HCT116 (cell line): ENCODE data around the gene TEX48. TPM values are rescaled to one million over a fixed set of nuclear protein-coding genes. Genes with fewer than 3 reads are reported as not detected.

ENCODE experiments used
- ATAC-seq: fragments of 200-7000 bp; cut with Tn5 transposase; 2 replicates; pipeline ENCODE4 v1.9.1; 2020; ENCODE audit warnings: mild to moderate bottlenecking, moderate library complexity
- BruUV-seq: library from RNA; stranded (reverse); fragments of 400-500 nt; replicated peaks from 2 replicates; lab custom pipeline; 2021; lab: Mats Ljungman, UMichigan
- CTCF ChIA-PET: fragments of 300-600 bp; sonication (Branson Sonifier 250); formaldehyde crosslinking; loops from one replicate; lab custom pipeline; 2021; ENCODE audit warnings: antibody characterized with exemption; lab: Charles Lee
- POLR2A ChIA-PET: fragments of 300-600, 350-600 bp; sonication (Branson Sonifier 250); formaldehyde crosslinking; loops from one replicate; lab custom pipeline; 2021; ENCODE audit warnings: antibody characterized with exemption; lab: Charles Lee
- RAD21 ChIA-PET, 2 experiments: fragments of 300-600 bp; sonication (Branson Sonifier 250); formaldehyde crosslinking; loops; one replicate each; lab custom pipeline; 2023; ENCODE audit warnings: low total read pairs in 2 of 2; ENCODE audit not compliant: uncharacterized antibody in 2 of 2, unreplicated experiment in 2 of 2, low non-redundant PET in 1 of 2; lab: Charles Lee
- DNase-seq: peaks from one replicate; pipeline ENCODE4 v3.0.0-alpha.2; 2010; ENCODE audit warnings: low read depth, low spot score
- H2AFZ ChIP-seq: fragments of 200-600 bp; shearing (Covaris generic), sonication (generic); 2 replicates; pipeline ENCODE4 v1.6.1; 2017; ENCODE audit warnings: low read depth, mixed run types, mixed read lengths, antibody characterized with exemption, low read length; ENCODE audit not compliant: poor library complexity, severe bottlenecking
- H3K27ac ChIP-seq: 2 replicates; pipeline ENCODE4 v1.5.1; 2012; ENCODE audit warnings: low read depth, low read length
- H3K27me3 ChIP-seq: fragments of 200-600 bp; sonication (generic); 2 replicates; pipeline ENCODE4 v1.6.1; 2016; ENCODE audit warnings: mixed run types, low read length, mixed read lengths; ENCODE audit not compliant: insufficient read depth
- H3K36me3 ChIP-seq, 2 experiments: fragments of 200-500 bp in 1 of 2; fragments of 200-600 bp in 1 of 2; sonication (Bioruptor generic) in 1 of 2; sonication (generic) in 1 of 2; 2 replicates each; pipeline versions ENCODE4 v1.5.1 to v1.6.1; 2014 to 2016; ENCODE audit warnings: low read length in 2 of 2, inconsistent platforms in 1 of 2, mixed read lengths in 1 of 2, mixed run types in 1 of 2; ENCODE audit not compliant: insufficient read depth in 2 of 2, control insufficient read depth in 1 of 2
- H3K4me1 ChIP-seq, 2 experiments: fragments of 200-600 bp in 1 of 2; sonication (generic) in 1 of 2; 2 replicates each; pipeline versions ENCODE4 v1.5.1 to v1.6.1; 2012 to 2017; ENCODE audit warnings: low read length in 2 of 2, inconsistent platforms in 1 of 2, mild to moderate bottlenecking in 1 of 2, mixed read lengths in 1 of 2, mixed run types in 1 of 2, moderate library complexity in 1 of 2; ENCODE audit not compliant: insufficient read depth in 2 of 2, control insufficient read depth in 1 of 2
- H3K4me2 ChIP-seq: fragments of 200-600 bp; sonication (generic); 2 replicates; pipeline ENCODE4 v1.6.1; 2017; ENCODE audit warnings: mixed run types, low read length, mixed read lengths
- H3K4me3 ChIP-seq, 2 experiments: fragments of 200-600 bp in 1 of 2; sonication (generic) in 1 of 2; replicated peaks in 1 of 2; 2 replicates each; pipeline ENCODE4 v1.5.1; 2011 to 2016; ENCODE audit warnings: low read length in 2 of 2, control low read depth in 1 of 2, low read depth in 1 of 2, mild to moderate bottlenecking in 1 of 2, mixed read lengths in 1 of 2, mixed run types in 1 of 2
- H3K79me2 ChIP-seq: fragments of 200-600 bp; sonication (generic); 2 replicates; pipeline ENCODE4 v1.6.1; 2017; ENCODE audit warnings: mild to moderate bottlenecking, mixed run types, low read length, moderate library complexity, mixed read lengths; ENCODE audit not compliant: insufficient read depth
- H3K9ac ChIP-seq: fragments of 200-600 bp; sonication (generic); 2 replicates; pipeline ENCODE4 v1.6.1; 2016; ENCODE audit warnings: low read length, mixed read lengths
- H3K9me2 ChIP-seq: fragments of 200-600 bp; sonication (generic), shearing (Covaris generic); 2 replicates; pipeline ENCODE4 v1.6.1; 2017; ENCODE audit warnings: mixed run types, mild to moderate bottlenecking, moderate library complexity; ENCODE audit not compliant: insufficient read depth
- H3K9me3 ChIP-seq, 2 experiments: fragments of 200-500 bp in 1 of 2; fragments of 200-600 bp in 1 of 2; sonication (Bioruptor generic) in 1 of 2; sonication (generic) in 1 of 2; 2 replicates each; pipeline ENCODE4 v1.6.1; 2014 to 2017; ENCODE audit warnings: low read length in 2 of 2, mixed read lengths in 2 of 2, inconsistent platforms in 1 of 2, low read depth in 1 of 2, mild to moderate bottlenecking in 1 of 2, mixed run types in 1 of 2, moderate library complexity in 1 of 2; ENCODE audit not compliant: control insufficient read depth in 1 of 2, insufficient read depth in 1 of 2
- H4K20me1 ChIP-seq: fragments of 200-600 bp; sonication (generic), shearing (Covaris generic); 2 replicates; pipeline ENCODE4 v1.6.1; 2017; ENCODE audit warnings: mixed run types, mild to moderate bottlenecking, moderate library complexity; ENCODE audit not compliant: insufficient read depth
- CBX3 ChIP-seq: IDR thresholded peaks from 2 replicates; pipeline ENCODE4 v1.6.1; 2012; ENCODE audit warnings: low read depth
- CEBPB ChIP-seq: IDR thresholded peaks from 2 replicates; pipeline ENCODE4 v1.6.1; 2012; ENCODE audit warnings: low read depth
- ELF1 ChIP-seq: IDR thresholded peaks from 2 replicates; pipeline ENCODE4 v1.6.1; 2012; ENCODE audit warnings: low read depth, borderline replicate concordance
- EZH2 ChIP-seq: fragments of 200-600 bp; sonication (generic); IDR thresholded peaks from 2 replicates; pipeline ENCODE4 v1.6.1; 2017; ENCODE audit warnings: antibody characterized with exemption, mixed run types
- FOSL1 ChIP-seq: IDR thresholded peaks from 2 replicates; pipeline ENCODE4 v1.6.1; 2012; ENCODE audit warnings: low read depth
- POLR2AphosphoS5 ChIP-seq: IDR thresholded peaks from 2 replicates; pipeline ENCODE4 v1.6.1; 2011; ENCODE audit warnings: mild to moderate bottlenecking, low read depth, low read length, moderate library complexity
- RAD21 ChIP-seq: IDR thresholded peaks from 2 replicates; pipeline ENCODE4 v1.6.1; 2012; ENCODE audit warnings: low read depth, mild to moderate bottlenecking
- SIN3A ChIP-seq: IDR thresholded peaks from 2 replicates; pipeline ENCODE4 v1.6.1; 2012; ENCODE audit warnings: low read depth
- SP1 ChIP-seq: IDR thresholded peaks from 2 replicates; pipeline ENCODE4 v1.6.1; 2012; ENCODE audit warnings: low read depth
- SRF ChIP-seq: IDR thresholded peaks from 2 replicates; pipeline ENCODE4 v1.6.1; 2012; ENCODE audit warnings: low read depth
- TCF7L2 ChIP-seq: IDR thresholded peaks from 2 replicates; pipeline ENCODE4 v1.7.0; 2011; ENCODE audit warnings: borderline replicate concordance, inconsistent platforms; ENCODE audit not compliant: insufficient read depth, insufficient read length; ENCODE audit errors: extremely low read depth
- YY1 ChIP-seq: IDR thresholded peaks from 2 replicates; pipeline ENCODE4 v1.6.1; 2011; ENCODE audit warnings: low read length, low read depth, moderate library complexity, mild to moderate bottlenecking; ENCODE audit not compliant: insufficient replicate concordance; ENCODE audit errors: extremely low read depth
- intact Hi-C: fragments of 100-400 bp; cut with micrococcal nuclease; formaldehyde crosslinking; loops from 2 replicates; pipeline ENCODE4 v1.10.0; 2022
- total RNA-seq: library from RNA; stranded (reverse); gene quantifications from one replicate; pipeline ENCODE4 v1.2.1, GENCODE V29; 2021; ENCODE audit not compliant: unreplicated experiment
- TF ChIP-seq, protein P1 (sequence below): IDR thresholded peaks from 2 replicates; pipeline ENCODE4 v1.6.1; 2012
- TF ChIP-seq, protein P2 (sequence below): IDR thresholded peaks from 2 replicates; pipeline ENCODE4 v1.6.1; 2011; ENCODE audit warnings: mild to moderate bottlenecking, low read length, moderate library complexity; ENCODE audit not compliant: insufficient replicate concordance; ENCODE audit errors: extremely low read depth

The TEX48 gene
- total RNA-seq, 1 experiment from 2014 or later: not detected

DNA sequence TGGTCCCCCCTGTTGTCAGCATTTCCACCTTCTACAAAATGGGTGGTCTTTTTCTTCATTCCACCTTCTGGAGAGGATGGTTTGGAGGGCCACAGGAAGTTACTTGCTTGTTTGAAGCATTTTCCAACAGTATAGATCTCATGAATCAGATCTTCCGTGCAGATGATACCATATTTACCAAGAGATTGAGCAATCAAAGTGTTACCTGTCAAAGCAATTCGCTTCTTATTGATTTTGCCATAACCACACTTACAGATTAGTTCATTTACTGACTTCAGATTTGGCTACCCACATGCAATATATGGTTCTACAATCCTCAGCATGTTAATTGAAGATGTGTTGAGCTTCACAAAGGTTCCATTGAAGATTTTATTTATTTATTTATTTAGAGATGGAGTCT is 14.0 kb upstream of the TEX48 start:
- H3K27ac ChIP-seq: no peak overlapping the region
- ChIA-PET CTCF (no interaction called here), RAD21 (no interaction called here), POLR2A (interaction anchor here (0.6 kb wide), 1 partner anchor 153 kb away, joined by 4 read pairs; no protein-coding TSS in a partner anchor)
- intact Hi-C loops: no loop called here
- H3K4me3 ChIP-seq: no peak overlapping the region
- no peaks in the 10 kb centered on the region for H3K9me2 ChIP-seq
- ATAC-seq: no peak
- no peaks in the 10 kb centered on the region for H3K9me3 ChIP-seq
- no peak overlapping the region for H3K9ac ChIP-seq
- H3K79me2 ChIP-seq: no peaks in the 10 kb centered on the region
- H4K20me1 ChIP-seq: no peaks in the 10 kb centered on the region
- peaks cover 9 to 43% of the 10 kb centered on the region in 2 experiments for H3K4me1 ChIP-seq
- H2AFZ ChIP-seq: no peak overlapping the region
- no peak for DNase-seq
- H3K4me2 ChIP-seq: no peak overlapping the region
- peaks cover 5% of the 10 kb centered on the region; the same call in 1 of the 2 replicates for H3K27me3 ChIP-seq
- BruUV-seq: no TSS peak
- TF ChIP-seq SIN3A: no peak
- no peak for TF ChIP-seq ELF1
- TF ChIP-seq, protein P1, sequence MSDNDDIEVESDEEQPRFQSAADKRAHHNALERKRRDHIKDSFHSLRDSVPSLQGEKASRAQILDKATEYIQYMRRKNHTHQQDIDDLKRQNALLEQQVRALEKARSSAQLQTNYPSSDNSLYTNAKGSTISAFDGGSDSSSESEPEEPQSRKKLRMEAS: no peak
- peak; percentile 11; the same call in 1 of the 2 replicates for TF ChIP-seq CEBPB
- TF ChIP-seq TCF7L2: no peak
- no peak for TF ChIP-seq CBX3
- H3K36me3 ChIP-seq: no peaks in the 10 kb centered on the region

DNA sequence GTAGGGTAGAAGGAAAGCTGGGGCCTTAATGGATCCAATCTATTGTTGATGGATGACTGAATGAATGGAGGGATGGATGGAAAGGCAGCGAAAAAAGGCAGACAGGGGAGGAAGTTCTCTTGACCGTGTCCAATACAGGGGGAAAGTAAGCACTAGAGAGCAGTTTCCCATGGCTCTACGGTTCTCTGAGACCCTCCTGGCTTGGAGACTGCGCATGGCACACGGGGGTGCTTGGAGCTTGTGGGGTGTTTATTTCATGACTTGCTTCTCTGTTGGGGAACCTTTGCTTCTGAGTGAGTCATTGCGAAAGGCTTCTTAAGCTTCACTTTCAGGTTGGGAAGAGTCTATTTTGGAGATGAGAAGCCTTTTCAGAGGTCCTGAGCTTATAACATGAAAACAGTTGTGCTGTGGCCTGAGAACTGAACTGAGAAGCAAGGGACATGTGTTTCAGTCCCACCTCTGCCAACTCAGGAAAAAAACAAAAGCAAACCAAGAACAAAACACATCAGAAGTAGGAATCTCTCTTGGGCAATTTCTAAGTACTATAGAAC is 12.8 kb upstream of the TEX48 start:
- no peak for TF ChIP-seq SRF
- TF ChIP-seq RAD21: no peak
- TF ChIP-seq TCF7L2: no peak
- TF ChIP-seq POLR2AphosphoS5: no peak
- TF ChIP-seq, protein P2, sequence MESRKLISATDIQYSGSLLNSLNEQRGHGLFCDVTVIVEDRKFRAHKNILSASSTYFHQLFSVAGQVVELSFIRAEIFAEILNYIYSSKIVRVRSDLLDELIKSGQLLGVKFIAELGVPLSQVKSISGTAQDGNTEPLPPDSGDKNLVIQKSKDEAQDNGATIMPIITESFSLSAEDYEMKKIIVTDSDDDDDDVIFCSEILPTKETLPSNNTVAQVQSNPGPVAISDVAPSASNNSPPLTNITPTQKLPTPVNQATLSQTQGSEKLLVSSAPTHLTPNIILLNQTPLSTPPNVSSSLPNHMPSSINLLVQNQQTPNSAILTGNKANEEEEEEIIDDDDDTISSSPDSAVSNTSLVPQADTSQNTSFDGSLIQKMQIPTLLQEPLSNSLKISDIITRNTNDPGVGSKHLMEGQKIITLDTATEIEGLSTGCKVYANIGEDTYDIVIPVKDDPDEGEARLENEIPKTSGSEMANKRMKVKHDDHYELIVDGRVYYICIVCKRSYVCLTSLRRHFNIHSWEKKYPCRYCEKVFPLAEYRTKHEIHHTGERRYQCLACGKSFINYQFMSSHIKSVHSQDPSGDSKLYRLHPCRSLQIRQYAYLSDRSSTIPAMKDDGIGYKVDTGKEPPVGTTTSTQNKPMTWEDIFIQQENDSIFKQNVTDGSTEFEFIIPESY: no peak
- no peak for TF ChIP-seq YY1
- TF ChIP-seq SP1: no peak
- TF ChIP-seq EZH2: no peak
- TF ChIP-seq CBX3: no peak
- TF ChIP-seq FOSL1: no peak
- Histone ChIP-seq H4K20me1 (no peaks in the 10 kb centered on the region), H3K4me2 (no peak overlapping the region), H3K27ac (no peak overlapping the region), H3K4me1 (peaks cover 16 to 52% of the 10 kb centered on the region in 2 experiments), H3K4me3 (no peak overlapping the region), H3K79me2 (no peaks in the 10 kb centered on the region), H2AFZ (no peak overlapping the region), H3K9me3 (no peaks in the 10 kb centered on the region), H3K27me3 (peaks cover 5% of the 10 kb centered on the region; the same call in 1 of the 2 replicates), H3K36me3 (no peaks in the 10 kb centered on the region), H3K9me2 (no peaks in the 10 kb centered on the region), H3K9ac (no peak overlapping the region)
- DNase-seq (no peak), ATAC-seq (no peak)
- no TSS peak for BruUV-seq
- ChIA-PET RAD21 (no interaction called here), CTCF (no interaction called here), POLR2A (no interaction called here)
- intact Hi-C loops: no loop called here
